ENCODE measurements around the gene MYNN. TPM values are rescaled to one million over a fixed set of nuclear protein-coding genes. Genes with fewer than 3 reads are reported as not detected.

The MYNN gene
- polyA plus RNA-seq, 4 donors, result 26.7 to 34.9 (median 31.6) TPM

DNA sequence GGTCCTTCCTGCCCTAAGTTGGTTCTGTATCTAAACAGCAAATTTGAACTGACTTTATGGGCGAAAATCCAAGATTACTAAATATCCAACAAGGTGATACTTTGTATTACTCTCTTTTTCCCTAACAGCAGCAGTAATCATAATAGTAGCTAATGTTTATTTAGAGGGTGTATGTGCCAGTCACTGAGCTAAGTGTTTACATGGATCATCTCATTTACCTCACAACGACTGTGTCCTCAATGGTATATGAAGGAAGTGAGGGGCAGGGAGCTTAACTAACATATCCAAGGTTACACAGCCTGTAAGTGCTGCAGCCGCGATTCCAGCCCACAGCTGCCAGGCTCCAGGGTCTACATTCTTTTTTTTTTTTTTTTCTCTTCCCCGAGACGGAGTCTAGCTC lies 49.8 kb downstream of the MYNN start:
- no peak for DNase-seq (ENCODE audit: low read depth in 4 of 4, low spot score in 3 of 4)

DNA sequence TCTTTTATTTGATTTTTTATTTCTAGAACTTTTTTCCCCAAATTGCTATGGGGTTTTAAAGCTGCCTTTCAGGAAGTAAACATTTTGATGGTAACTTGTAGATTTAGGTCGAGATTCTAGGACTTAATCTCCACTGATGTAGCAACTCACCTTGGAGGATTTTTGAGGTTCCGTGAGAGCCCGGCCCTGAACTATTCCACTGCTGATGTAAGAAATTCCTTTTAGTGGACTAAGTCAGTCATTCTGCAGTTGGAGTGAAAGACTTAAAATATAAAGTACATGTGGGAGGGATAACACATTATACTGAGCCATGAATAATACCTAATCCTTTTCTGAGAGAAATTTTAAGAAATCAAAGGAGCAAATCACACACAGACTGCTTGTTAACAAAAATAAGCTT lies 52.1 kb downstream of the MYNN start:
- no peak for DNase-seq (ENCODE audit: low read depth in 4 of 4, low spot score in 3 of 4)

DNA sequence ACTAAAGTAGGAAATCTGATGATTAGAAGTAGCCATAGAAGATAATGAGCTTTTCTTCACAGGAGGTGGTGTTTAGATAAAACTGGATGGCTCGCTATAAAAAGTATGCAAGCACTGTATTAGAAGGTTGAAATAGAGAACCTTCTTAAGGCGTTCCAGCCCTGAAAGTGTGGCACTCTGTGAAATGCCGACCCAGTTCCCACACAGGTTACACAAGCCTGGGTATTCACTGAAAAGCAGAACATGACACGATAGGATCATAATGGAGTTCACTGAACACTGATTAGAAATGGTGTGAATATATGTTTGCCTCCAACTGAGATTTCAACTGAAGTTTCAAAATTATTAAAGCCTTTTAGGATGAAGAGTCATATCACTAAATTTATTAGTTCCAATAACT lies 54.5 kb downstream of the MYNN start:
- DNase-seq (ENCODE audit: low read depth in 4 of 4, low spot score in 3 of 4), result no peak

- DNase-seq (ENCODE audit: low read depth in 4 of 4, low spot score in 3 of 4), result no peak
These were observed 62.3 kb downstream of the MYNN start for GRCh38 chr3:169835533-169835932.

DNA sequence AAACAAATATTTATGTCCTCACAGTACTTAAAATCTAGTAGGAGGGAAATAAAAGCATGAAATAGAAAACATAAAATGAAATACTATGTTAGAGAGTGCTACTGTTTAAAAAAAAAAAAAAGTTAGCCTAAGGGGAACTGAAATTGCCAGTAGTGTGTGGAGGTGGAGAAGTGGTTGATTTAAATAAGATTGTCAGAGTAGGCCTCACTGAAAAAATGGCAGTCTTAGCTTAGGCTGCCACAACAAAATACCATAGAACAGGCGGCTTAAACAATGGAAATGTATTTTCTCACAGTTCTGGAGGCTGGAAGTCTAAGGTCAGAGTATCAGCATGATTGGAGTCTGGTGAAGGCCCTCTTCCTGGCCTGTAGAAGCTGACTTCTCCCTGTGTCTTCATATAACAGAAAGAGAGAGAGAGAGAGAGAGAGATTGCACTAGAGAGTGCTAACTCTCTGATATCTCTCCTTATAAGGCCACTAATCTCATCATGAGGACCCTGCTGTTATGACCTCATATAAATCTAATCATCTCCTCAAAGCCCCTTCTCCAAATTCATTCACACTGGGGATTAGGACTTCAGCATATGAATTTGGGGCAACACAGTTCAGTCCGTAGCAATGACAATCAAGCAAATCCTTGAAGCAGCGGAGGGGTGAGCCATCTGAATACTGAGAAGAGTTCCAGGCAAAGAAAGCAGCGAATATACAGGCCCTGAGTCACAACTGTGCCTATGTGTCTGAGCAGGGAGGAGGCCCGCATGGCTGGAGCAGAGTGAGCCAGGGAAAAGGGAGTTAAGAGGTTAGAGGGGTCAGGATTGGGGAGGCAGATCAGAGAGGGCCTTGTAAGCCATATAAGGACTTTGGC lies 63.1 kb downstream of the MYNN start:
- no peak for DNase-seq (ENCODE audit: low read depth in 4 of 4, low spot score in 3 of 4)

DNA sequence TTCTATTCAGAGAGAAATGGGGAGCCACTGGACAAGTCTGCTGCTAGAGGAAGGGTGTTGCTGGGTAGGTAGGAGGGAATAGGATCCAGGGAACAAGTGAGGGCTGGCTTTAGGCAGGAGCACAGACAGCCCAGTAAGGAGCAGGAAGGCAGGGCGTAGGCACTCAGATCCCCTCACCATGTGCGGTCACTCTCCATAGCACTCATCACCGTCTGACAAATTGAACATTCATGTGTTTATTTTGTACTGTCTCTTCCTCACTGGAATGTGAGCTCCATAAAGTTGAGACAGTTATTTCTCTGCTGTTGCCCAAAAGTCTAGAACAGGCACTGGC lies 63.7 kb downstream of the MYNN start:
- no peak for DNase-seq (ENCODE audit: low read depth in 4 of 4, low spot score in 3 of 4)

DNA sequence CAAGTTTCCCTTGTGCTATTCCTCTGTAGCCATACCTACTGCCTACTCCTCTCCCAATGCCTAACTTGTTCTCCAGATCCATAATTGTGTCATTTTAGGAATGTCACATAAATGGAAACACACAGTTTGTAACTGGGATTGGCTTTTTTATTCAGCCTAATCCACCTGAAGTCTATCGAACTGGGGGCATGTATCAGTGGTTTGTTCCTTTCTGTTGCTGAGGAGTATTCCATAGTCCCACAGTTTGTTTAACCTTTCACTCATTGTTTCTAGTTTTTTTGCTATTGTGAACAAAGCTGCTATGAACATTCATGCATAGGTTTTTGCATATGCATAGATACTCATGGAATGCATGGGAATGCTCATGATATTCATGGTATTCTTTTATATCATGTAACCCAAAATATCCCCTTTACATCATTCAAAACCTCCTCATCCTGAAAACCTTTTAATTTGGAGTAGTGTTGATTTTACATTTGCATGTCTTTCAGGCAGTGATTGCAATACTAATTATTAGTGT lies 65.4 kb downstream of the MYNN start:
- no peak for DNase-seq (ENCODE audit: low read depth in 4 of 4, low spot score in 3 of 4)

Other genes with a start within 250 kb of the MYNN start
- gene MECOM, start 109.7 kb upstream of the MYNN start, polyA plus RNA-seq (ENCODE audit: insufficient read length in 4 of 4), result 100 to 1,000 TPM; 181 to 215 (median 202) TPM
- gene TERC, start 8.3 kb upstream of the MYNN start, polyA plus RNA-seq (ENCODE audit: insufficient read length in 4 of 4), result under 1 TPM in 1 of 4 donors, not detected in 3; 0.35 TPM
- gene ACTRT3, start 3.8 kb upstream of the MYNN start, polyA plus RNA-seq (ENCODE audit: insufficient read length in 4 of 4), result 1 to 10 TPM; 4.2 to 5.1 (median 4.9) TPM
- gene LRRIQ4, start 39.5 kb downstream of the MYNN start, polyA plus RNA-seq (ENCODE audit: insufficient read length in 4 of 4), result under 1 TPM in 3 of 4 donors, not detected in 1; 0.10 to 0.17 (median 0.16) TPM
- gene LRRC34, start 39.5 kb downstream of the MYNN start, polyA plus RNA-seq (ENCODE audit: insufficient read length in 4 of 4), result 10 to 100 TPM; 10.7 to 13.8 (median 12.2) TPM
- under 1 TPM; 0.11 to 0.30 (median 0.19) TPM for gene LRRC31, start 96.5 kb downstream of the MYNN start, polyA plus RNA-seq (ENCODE audit: insufficient read length in 4 of 4)
- not detected for gene SAMD7, start 138.2 kb downstream of the MYNN start, polyA plus RNA-seq (ENCODE audit: insufficient read length in 4 of 4)
- 100 to 1,000 TPM; 144 to 193 (median 183) TPM for gene SEC62, start 193.4 kb downstream of the MYNN start, polyA plus RNA-seq (ENCODE audit: insufficient read length in 4 of 4)